Suppressor macrophage treated with lipopolysaccharide for 4 hours (primary cell): ENCODE data around the gene C19orf38.
A peak's percentile ranks its signal among the peaks of the same experiment; 100 is the strongest.

Source experiments
- DNase-seq: peaks from one replicate; pipeline ENCODE4 v3.0.0-alpha.2; 2020

The C19orf38 gene, protein sequence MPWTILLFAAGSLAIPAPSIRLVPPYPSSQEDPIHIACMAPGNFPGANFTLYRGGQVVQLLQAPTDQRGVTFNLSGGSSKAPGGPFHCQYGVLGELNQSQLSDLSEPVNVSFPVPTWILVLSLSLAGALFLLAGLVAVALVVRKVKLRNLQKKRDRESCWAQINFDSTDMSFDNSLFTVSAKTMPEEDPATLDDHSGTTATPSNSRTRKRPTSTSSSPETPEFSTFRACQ

DNA sequence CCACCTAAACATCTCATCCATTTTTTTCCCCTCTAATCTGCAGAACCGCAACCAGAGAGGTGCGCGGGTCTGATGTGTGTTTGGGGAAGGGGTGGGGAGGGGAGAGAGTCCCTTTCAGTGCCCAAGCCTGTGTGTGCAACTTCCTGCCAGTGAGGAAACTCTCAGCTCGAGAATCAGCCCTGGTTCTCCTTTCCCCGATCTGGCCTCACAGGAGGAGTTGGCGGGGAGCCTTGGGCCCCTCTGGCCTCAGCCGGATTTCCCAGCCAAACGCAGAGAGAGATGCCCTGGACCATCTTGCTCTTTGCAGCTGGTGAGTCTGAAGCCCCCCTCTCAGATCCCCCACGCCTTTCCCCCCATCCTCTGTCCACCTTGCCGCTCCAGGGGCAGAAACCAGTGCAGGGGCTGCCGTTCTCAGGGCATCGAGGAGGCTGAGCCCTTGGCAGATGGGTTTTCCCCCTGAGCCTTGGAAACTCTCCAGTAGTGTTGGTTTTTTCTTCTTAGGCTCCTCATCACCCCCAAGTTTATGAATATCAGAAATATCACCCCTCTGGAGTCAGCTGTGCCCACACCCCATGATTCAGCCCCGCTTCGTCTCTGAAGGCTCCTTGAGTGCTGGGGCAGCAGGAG, at the start of gene C19orf38:
TSS of gene C19orf38 (plus strand) at position 186 of the 627 bp plus-strand sequence. CDS start at position 280, 94 bp downstream.
- peak; percentile 77 for DNase-seq

DNA sequence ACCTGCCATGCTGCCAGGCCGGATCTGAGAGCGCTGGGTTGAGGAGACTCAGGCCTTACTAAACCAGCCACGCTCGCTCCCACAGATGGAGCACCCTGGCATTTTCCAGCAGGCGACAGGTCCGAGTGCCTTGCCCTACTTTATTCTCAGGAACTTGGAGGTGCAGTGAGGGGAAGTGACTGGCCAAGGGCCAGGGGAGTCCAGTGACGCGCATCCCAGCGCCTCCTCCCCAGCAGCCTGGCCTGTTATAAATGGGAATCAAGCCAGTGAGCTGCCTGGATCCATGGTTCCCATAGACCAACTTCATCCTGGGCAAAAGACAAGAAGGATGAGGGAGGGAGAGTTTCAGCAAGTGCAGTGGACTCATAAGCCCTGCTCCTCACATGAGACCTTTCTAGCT, 47.7 kb upstream of the C19orf38 start:
- no peak for DNase-seq

DNA sequence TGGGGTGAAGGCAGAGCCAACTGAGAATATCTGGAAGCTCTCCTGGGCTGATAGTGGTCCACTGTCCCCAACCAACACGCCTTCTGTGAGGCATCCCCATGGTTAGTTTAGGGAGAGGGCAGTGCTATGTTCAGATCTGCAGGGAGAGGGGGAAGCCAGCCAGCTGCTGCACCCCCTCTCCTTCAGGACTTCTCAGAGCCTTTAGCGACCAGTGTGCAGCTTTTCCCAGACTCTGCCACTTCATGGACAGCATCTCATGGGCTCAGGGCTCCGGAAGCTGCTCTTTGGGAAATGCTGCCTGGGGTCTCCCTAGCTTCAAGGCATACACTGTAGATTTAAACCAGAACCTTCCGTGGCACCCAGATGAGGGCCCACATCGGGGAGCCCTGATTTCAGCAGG, 45.7 kb upstream of the C19orf38 start:
- no peak for DNase-seq

DNA sequence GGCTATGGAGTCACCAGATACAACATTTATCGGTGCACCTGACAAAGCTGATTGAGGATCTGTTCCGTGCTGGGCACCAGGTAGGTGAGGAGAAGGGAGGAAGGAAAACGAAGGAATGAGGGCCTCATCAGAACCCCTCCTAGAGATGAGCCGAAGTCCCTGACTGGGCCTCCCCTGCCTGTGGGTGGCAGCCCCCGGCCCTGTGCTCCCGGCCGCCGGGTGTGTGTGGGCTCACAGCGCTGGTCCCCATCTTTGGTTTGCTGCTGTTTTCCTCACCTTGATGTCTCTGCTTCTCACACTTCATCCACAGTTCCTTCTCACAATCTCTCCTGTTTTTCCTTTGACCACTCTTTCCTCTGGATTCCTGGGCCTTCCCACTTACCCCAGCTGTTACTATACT, 45.0 kb upstream of the C19orf38 start:
- DNase-seq: no peak

DNA sequence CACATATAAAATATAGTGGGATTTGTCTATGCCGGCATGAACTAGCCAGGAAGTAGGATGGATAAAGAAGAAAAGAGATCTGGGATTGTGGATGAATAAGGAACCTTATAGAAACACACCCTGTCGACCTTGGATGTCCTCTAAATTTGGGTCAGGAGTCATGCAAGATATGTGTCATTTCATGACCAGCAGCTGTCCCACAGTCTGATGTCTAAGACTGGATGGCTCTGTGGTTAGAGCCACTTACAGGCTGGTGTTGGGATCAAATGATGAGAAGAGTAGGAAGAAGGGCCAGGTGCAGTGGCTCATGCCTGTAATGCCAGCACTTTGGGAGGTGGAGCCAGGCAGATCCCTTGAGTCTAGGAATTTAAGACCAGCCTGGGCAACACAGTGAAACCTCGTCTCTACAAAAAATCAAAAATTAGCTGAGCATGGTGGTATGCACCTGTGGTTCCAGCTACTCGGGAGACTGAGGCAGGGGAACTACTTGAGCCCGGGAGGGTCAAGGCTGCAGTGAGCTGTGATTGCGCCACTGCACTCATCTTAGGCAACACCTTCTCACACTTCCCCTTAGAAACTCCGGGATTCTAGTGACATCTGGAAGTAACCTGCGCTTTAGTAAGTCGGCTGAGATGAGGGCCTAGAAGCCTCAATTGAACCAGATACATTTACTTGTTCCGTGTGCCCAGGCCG, 43.0 kb upstream of the C19orf38 start:
- peak; percentile 72 for DNase-seq

DNA sequence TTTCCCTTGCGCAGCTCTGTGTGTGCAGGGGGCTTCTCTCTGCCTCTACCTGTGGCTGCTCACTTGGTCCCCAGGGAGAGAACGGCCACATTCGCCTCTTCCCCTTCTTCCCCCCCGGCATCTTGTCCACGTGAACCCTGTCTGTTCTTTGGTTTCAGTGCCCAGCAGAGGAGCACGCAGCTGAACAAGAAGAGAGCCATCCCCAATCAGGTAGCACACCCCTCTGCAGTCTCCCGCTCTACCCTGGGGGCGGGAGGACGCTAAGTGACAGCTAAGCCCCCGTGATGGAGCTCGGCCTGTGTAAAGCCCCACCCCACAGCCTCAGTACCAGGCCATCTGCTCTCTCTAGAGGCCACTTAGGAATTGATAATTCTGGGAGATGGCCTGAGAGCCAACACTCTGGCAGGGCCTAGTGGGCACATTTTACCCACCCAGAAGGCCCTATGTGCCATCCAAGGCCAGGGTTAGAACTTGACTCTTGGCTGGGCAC, 42.4 kb upstream of the C19orf38 start:
- DNase-seq: no peak

DNA sequence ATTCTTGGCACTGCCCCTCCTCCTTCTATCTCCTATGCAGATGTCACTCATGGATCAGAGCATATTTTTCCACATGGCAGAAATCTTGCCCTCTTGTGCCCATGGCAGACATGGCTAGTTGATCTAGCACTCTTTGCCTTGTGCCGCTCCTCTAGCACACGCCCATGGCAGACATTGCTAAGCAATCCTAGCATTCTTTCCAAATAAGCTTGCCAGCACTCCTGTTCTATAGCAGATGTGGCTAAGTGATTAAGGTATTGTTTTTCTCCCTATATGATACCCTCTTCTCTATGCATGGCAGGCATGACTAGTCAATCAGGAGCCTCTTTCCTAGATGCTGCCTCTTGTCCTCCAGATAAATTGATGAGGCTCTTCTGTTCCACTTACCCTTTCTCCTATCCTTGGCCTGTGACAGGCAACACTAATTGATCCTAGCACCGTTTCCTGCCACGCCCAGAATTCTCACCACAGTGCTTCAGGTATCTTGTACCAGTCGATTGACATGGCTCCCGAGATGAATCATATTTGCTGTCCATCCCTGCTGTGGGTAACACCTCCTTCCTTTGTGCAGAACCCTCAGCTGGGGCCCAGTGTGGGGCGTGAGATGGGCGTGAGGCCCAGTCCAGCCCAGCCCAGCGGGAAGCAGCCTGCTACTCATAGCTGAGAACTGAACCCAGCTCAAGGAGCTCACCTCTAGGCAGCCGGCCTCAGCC, 39.1 kb upstream of the C19orf38 start:
- peak; percentile 13 for DNase-seq

DNA sequence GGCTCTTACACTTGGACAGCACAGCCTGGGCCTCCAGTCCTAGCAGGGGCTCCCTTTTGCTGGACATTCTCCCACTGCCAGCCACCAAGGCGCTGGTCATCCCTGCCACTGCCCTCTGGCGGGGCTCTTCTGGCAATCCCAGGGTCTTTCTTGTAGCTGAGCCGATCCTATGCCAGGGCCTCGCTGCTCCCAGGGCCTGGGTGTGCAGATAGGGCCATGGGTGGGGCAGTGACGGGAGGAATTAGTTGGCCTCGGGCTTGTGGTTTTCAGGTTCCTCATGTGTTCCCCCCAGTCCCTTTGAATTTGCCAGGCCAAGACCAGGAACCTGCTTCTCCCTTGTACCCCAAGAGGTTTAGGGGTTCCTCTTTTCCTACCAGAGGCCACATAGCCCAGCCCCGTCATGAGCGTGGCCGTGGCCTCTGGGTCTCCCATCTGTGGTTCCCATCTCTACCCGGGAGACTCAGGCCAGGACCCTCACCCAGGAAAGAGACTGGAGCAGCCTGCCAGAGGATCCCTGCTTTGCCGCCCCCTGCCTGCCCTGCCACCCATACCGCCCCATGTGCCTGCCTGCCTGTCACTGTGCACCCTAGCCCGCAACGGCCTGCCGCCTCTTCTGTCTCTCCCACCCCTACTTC, 38.4 kb upstream of the C19orf38 start:
- peak; percentile 27 for DNase-seq

DNA sequence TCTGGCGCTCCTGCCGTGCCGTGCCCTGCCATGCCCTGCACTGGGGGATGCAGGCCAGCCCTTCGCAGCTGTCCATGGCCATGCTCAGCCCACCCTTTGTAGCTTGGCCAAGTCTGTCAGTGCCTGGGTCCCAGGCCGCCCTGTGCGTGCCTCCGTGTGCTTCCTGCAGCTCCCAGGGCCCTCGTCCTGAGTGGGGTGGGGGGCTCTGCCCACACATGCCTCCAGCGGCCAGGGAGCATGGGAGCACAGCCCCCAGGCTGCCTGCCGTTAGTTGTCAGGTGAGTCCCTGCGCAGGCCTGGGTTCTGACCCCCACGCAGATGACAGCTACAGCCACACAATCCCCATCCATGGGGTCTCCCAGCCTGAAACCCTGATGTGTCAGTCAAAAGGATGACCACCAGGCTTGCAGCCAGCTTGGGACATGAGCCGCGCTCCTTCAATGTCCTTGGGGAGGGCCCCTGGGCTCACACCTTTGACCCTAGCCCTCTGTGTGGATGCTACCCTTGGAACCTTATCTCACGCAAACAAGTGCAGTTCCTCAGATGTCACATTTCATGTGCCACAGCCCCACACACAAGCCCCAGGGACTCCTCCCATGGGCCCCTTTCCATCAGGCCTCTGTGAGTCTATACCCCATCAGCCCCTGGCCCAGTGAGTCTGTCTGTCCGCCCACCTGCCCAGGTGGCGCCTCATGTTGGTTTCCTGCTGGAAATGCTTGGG, 36.7 kb upstream of the C19orf38 start:
- DNase-seq: no peak

DNA sequence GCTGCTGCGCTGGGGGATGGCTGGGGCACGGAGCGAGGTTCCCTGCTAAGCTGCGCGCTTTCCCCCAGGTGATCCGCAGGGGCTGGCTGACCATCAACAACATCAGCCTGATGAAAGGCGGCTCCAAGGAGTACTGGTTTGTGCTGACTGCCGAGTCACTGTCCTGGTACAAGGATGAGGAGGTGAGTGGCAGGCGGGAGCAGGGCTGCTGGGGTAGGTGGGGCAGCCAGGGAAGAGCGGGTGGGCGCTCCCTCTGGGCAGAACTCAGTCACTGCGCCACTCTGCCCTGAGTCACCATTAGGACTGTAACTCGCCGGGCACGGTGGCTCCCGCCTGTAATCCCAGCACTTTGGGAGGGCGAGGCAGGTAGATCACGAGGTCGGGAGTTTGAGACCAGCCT, 36.0 kb upstream of the C19orf38 start:
- DNase-seq: no peak

DNA sequence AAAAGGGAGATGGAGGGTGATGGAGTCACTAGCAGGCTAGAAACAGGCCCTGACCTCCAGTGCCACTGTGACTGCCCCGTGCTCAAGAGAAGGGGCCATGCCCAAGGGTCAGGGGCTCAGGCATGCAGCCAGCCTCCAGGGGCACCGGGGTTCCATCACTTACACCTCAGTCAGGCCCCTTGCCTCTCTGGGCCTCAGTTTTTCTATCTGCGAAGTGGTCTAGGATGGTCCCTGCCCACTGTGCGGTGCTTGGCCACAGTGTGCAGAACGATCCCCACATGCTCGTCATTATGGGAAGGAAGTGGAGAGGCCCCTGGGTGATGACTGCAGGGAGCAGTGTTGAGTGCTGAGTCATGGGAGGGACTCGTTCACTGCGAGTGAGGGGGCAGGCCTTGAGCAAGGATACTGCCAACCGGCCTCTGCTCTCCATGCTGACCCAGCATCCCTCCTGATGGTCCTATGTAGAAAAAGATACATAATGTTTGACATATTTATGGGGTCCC, 35.3 kb upstream of the C19orf38 start:
- peak; percentile 89 for DNase-seq

DNA sequence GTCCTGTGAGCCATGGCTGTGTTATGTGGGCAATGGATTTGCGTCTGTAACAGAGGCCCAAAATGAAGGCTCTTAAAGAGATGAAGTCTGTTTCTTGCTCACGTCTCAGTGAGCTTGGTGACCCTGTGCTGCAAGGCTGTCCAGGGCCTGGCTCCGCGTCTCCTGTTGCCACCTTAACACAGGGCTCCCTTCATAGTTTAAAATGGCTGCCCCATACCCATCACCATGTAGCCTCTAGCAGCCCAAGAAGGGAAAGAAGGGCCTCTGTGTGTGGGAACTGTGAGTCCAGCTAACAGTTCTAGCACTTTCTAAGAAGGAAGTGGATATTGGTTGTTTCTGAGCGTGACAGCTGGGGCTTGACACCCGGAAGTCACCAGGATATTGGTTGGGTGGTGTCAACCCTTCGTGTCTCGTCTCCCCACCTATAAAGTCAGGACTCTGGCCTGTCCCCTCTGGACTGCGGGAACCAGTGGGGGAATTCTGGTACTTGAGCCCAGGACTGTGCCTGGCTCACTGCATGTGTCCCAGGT, 33.1 kb upstream of the C19orf38 start:
- no peak for DNase-seq

DNA sequence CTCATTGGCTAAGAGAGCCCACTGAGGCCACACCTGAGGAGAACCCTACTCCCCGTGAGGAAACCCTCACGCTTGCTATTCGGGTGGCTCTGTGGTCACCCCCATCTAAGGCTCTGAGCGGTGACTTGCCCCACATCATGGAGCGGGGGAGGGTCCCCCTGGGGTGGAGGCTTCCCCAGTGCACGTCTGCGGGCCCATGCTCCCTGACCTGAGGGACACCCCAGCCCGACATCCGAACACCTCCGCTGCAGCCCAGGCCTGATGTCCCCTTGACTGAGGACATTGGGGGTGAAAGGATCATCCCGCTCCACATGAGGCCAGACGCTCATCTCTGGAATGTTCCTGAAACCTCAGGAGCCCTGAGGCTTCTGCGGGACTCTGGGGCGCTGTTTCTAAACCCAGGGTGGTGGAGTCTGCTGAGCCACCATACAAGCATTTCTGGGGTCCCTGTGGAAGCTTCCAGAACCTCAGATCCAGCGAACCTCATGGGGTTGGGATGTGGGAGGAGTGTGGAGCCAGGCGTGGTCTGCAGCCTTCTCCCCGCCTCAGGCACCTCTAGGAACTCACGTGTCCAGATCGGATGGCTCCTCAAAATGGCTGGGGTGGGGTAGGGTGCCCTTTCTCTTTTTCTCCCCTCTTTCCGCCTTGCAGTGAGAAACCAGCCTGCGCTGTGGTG, 32.1 kb upstream of the C19orf38 start:
- DNase-seq: no peak

DNA sequence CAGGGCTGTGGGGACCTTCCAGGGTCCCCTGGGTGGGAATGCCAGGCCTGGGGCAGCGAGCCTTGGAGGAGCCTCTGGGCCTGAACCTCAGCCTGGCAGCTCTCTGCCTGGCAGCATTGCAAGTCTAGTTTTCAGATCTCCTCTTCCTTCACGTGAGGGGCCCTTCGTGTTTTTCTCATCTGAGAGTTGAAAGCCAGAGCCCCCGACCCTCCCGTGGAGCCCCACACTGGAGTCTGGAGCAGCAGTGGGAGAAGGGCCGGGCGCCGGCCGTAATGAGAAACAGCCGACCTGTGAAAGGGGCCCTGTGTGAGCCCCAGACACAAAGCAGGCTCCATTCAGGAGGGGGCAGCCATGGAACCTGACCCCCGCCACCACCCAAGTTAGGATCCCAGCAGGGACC, 31.5 kb upstream of the C19orf38 start:
- DNase-seq: no peak

DNA sequence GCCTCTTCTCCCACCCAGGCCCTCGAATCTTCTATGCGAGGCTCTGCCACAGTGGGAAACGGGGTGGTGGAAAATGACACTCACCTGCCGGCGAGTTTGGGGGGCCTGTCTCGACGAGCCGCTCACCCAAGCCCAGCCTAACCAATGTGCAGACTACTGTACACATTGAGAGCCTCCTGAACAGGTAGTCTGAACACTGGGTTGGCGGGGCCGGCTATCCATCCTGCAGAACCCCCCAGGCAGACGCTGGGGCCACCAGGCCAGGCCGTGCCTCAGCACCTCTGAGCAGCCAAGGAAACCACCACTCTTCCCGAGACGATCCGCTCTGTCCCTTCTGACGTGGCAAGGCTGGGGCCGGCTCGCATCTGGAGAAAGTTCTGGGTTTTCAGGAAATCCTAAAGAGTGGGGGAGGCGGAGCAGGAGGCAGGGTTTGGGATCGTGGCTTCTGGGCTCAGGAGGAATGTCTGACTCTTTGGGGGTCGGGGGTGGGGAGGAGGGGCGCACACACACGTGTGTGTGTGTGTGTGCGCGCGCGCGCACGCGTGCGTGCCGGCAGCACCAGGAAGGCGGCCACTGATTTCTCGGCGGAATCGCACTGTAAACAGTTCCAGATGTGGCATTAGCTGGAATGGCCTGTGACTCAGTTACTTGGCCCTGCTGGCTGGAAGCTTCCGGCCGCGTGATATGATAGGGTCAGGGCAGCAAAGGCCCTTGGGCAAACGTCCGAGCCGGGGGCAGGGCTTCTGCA, 30.8 kb upstream of the C19orf38 start:
- DNase-seq: no peak

DNA sequence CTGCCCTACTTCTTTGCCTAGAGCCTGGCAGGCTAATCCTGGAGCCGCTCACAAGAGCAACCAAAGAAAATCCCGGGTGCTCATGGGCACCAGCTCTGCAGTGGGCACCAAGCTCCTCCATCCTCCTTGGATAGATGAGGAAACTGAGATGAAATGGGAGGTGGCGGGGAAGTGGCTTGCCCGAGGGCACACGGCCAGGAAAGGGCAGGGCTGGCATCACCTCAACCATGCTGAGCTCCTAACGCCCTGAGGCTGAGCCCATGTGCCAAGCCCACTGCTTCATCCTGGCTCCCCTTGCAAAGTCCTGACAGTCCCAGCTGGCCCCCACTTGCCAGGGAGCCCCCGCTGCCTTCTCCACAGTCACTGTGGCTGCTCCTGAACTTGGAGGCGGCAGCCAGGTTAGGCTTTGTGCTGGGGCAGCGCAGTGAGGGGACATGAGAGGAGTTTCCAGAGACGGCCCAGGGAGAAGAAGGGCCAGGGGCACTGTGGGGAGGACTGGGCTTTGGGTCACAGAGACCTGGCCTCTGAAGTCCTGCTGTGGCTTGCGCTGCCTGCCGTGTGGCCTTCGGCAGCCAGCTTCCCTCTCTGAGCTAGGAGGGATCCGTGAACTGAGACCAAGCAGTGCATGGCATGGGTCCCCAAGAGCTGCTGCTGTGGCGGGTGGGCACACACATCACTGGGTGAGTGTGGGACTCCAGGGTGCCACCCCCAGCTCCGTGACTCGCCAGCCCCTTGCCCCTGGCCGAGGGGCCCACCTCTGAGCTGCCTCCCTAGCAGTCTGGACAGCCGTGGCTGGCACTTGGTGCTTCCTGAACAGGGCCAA, 29.7 kb upstream of the C19orf38 start:
- no peak for DNase-seq

DNA sequence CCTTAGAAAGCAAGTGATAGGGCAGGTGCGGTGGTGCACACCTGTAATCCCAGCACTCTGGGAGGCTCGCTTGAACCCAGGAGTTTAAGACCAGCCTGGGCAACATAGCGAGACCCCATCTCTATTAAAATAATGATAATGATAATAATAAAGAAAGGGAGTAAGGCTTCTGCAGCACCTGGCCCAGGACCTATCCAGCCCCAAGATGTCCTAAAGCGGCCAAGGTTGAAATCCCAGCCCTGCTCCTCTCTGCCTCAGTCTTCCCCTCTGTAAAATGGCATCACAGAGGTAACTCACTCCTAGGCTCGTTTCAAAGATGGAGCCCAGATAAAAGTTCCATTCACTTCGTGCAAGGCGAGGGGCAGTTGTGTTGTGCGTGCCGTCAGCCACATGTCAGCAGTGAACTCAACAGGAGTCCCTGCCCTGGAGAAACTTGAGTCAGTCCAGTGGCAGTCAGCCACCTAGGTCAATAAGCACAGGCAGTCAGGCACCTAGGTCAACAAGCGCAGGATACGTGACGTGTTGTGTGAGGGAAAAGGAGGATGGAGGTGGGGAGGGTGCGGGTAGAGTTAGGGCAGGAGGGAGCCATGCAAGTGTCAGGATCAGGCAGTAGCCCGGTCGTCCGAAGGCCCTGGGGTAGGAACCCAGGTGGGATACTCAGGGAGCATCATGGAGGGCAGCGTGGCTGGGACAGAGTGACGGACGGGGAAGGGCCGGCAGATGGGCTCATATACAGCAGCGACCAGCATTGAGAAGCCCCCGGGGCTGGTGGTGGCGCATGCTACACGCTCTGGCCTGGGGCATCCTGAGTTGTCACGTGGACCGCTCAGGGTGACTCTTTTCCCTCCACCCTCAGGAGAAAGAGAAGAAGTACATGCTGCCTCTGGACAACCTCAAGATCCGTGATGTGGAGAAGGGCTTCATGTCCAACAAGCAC, 28.8 kb upstream of the C19orf38 start:
- no peak for DNase-seq

DNA sequence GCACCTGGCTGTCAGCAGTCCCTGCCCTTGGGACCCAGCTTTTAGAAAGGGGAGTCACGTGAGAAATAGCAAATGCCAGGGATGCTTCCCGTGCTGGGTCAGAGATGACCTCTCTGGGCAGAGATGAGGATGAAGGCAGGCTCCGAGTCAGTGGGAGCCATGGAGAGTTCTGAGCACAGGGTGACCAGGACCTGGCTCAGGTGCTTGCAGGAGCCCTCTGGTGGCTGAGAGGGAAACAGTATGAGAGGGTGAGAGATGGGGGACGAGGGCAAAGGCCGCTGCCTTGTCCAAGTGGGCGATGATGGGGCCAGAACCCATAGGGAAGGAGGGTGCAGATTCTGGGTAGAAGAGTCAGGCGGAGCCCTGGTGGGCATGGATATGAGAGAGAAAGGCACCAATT, 28.0 kb upstream of the C19orf38 start:
- peak; percentile 16 for DNase-seq
